Measurements from ENCODE around the gene STX12. TPM values are rescaled to one million over a fixed set of nuclear protein-coding genes. Genes with fewer than 3 reads are reported as not detected.
"Not testable (repeated sequence)": the region's sequence is repeated elsewhere in the genome, so short reads cannot be mapped to it uniquely, and the experiment has no call there.

Gene STX12
- total RNA-seq, 1 donor from 2014 or later, result 78.8 TPM

DNA sequence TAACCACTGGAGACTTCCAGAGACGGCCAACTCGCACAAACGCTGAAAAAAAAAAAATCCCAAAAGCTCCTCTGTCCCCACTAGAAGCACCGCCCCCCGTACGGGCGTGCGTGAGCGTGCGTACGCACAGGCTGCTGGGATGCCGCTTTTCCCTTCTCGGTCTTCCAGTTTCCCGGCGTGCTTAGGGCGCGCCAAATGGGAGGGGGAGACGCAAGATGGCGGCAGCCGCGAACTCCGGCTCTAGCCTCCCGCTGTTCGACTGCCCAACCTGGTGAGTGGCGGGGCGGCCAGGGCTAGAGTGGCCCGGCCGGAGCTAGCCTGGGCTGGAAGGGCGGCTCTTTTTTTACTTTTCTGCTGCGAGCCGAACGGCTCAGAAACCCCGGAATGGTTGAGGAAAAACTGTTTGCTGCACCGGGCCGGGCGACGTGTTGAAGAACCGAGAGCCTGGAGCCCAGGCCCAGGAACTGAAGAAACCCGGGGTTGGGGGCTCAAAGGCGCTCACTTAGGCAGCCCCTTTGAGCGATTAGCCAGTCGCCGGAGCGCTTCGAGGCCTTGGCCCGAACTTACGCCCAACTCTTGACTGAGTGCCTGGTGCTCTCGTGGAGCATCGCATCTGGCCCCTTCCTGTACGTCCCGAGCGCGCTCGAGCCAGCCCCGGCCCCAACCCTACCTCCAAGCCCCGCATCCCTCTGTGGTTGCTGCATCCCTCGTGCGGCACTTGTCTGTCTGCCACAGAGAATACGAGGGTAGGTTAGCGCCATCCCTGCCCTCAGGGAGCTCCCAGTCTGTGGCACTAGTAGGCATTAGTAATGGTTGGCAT lies 57.8 kb downstream of the STX12 start, which contains the start of gene PPP1R8:
Gene PPP1R8 (plus strand): TSS at position 162 of the 820 bp plus-strand sequence. CDS start 54 bp downstream, at position 216.
- peak; percentile 95 for DNase-seq (ENCODE audit: low spot score)

DNA sequence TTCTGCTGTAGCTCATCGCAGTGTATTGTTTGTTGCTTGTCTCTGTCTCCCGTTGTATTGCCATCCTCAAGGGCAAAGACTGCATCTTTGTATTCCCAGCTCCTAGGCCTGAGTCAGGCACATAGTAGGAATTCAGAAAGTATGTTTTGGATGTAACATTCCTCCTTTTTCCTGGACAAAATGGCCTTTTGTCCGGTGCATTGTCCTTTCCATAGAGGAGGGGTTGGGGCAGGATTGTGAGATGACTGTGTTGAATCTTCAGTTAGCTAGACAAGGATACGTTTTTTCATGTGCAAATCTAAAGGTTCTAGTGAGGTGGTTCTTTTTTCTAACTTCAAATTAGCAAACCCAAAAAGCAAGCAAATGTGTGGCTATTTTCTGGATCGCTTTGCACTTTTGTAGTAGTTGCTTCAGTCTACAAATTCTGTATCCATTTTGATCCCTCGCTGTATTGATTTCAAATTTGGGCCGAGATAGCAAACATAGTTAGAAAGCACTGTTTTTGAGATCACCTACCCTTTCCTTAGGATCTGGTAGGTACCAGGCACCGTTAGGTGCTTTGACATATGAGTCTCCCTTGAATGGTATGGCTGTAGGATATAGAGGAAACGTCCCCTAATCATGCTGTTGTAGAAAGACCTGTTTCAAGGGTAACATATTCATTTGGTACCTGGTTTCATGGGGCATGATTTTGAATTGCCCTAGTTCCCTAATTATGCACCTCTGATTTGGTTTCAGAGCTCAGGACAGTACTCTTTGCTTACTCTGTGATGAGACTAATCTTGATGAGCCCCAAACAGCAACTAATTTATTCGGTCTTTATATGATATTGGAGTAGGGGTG lies 58.8 kb downstream of the STX12 start:
- no peak for DNase-seq (ENCODE audit: low spot score)

DNA sequence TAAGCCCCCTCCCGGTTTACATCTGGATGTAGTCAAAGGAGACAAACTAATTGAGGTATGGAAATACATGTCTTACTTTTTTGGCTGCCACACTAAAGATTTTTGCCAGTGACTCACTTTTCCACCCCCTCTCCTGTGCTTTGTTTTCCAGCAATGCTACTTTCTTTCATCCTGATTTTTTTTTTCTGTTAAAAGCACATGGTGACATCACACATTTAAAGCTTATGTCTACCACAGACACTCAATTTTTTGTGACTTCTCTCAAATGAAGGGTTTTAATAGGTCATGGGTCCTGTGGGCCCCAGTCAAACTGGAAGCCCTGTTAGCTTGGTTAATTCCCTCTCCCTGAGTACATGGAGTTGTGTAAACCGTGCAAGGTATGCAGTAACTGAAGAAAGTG lies 59.7 kb downstream of the STX12 start:
- no peak for DNase-seq (ENCODE audit: low spot score)

DNA sequence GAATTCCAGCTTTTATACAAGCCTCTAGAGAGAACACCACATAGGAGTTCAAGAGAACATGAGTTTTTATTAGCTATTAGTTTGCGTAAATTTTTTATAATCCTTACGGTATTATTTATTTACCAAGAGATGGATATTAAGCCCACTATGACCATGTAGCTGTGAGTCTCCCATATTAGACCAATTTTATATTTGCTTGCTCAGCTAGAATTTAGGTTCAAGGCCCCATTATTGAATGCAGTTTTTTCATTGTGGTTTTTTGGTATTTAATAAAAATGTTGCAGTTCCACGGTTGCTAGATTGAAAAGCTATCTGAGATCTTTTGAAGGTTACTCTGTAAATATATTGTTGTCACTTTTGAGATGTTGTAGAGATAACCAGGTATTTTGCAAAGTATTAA lies 60.5 kb downstream of the STX12 start:
- no peak for DNase-seq (ENCODE audit: low spot score)

DNA sequence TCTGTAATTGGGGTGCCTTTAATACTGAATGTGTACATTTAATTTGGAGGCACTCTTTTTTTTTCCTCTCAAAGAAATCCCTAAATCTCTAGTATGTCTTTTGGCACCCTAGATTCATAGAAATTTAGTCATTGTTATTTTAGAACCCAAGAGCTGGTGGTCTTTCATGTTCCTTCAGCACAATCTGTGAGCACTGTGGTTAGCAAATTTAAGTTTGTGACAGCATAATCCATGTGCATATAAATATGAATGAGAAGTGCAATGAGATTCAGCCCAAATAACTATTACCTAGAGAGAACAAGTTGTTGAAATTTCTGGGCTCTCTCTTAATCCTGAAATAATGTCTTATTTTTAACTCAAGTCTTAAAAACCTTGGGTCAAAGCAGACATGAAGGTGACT lies 62.0 kb downstream of the STX12 start:
- no peak for DNase-seq (ENCODE audit: low spot score)

DNA sequence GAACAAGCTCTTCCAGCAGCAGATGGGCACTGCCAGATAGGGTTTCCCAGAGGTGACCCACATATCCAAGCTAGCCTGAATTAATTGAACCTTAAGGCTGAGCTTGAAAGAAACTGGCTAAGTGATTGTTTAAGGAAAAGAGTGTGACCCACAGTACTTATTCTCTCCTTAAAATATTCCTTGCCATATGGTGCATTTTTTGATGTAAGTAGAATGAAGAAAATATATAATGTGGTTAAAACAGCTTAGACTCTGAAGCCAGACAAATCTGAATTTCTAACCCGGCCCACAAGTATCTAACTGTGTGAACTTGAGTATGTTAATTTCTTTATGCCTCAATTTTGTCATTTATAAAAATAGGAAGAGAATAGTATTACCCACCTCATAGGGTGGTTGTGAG lies 62.5 kb downstream of the STX12 start:
- DNase-seq (ENCODE audit: low spot score), result no peak

DNA sequence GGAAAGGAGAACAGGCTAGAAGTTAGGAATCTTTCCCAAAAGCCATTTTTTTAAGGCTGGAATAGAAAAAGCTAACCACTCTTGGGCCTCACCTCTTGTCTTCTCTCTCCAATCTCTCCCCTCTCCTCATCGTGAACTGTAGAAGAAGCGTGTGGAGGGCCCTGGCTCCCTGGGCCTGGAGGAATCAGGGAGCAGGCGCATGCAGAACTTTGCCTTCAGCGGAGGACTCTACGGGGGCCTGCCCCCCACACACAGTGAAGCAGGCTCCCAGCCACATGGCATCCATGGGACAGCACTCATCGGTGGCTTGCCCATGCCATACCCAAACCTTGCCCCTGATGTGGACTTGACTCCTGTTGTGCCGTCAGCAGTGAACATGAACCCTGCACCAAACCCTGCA lies 76.9 kb downstream of the STX12 start:
- DNase-seq (ENCODE audit: low spot score), result no peak

DNA sequence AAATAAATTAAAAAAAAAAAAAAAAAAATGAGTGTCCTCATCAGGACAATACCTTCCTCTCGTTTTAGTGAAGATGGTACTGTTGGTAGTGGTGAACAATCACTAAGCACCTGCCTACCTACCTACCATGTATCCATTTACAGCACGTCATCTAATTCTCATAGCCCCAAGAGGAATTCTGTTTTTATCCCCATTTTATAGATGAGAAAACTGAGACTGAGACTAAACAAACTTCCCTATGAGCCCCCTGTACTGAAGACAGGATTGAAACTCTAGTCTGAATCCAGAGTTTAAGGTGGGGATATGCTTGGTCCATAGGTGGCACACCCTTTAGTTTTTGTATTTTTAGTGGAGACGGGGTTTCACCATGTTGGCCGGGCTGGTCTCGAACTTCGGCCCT lies 82.1 kb downstream of the STX12 start:
- no peak for DNase-seq (ENCODE audit: low spot score)

DNA sequence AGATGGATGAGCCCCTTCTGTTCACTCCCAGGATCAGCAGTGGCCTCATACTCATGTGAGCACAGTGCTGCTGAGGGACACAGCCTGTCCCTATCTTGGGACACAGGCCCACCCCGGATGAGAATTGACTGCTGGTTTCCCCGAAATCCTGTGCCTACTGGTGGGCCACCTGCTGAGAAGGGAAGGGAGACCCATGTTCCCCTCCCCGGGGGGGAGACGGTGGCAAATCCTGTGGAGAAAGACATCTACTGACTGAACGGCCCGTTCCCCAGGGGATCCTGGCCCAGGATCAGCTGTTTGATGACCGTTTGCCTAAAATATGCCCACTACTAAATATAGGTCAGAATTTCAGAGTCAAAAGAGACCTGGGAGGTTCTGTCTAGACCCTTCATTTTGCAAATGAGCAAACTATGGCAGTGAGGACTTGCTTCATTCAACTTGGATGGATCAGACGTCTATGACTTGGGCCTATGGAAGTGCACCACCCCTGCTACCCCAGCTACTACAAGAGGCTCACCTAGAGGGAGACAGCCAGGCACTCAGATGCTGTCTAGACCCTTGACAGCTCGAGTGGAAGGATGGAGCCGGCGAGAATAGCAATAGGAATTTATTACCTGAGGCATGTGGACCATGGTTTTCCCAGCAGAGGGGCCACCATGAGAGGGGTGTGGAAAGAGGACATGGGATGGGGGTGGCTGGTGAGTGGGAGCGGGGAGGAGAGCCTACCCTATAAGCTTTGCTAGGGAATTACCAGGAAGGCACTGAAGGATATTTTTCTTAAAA lies 83.7 kb downstream of the STX12 start:
- DNase-seq (ENCODE audit: low spot score), result no peak

DNA sequence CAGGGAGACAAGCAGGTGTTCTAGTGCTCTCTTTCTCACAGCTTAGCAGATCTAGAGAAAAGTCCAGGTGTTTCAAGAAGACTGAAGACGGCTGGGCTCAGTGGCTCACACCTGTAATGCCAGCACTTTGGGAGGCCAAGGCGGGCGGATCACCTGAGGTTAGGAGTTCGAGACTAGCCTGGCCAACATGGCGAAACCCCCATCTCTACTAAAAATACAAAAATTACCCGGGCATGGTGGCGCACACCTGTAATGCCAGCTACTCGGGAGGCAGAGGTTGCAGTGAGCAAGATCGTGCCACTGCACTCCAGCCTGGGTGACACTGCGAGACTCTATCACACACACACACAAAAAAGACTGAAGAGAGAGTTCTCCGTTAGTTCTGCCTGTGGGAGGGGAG lies 84.5 kb downstream of the STX12 start:
- DNase-seq (ENCODE audit: low spot score), result not testable (repeated sequence)

DNA sequence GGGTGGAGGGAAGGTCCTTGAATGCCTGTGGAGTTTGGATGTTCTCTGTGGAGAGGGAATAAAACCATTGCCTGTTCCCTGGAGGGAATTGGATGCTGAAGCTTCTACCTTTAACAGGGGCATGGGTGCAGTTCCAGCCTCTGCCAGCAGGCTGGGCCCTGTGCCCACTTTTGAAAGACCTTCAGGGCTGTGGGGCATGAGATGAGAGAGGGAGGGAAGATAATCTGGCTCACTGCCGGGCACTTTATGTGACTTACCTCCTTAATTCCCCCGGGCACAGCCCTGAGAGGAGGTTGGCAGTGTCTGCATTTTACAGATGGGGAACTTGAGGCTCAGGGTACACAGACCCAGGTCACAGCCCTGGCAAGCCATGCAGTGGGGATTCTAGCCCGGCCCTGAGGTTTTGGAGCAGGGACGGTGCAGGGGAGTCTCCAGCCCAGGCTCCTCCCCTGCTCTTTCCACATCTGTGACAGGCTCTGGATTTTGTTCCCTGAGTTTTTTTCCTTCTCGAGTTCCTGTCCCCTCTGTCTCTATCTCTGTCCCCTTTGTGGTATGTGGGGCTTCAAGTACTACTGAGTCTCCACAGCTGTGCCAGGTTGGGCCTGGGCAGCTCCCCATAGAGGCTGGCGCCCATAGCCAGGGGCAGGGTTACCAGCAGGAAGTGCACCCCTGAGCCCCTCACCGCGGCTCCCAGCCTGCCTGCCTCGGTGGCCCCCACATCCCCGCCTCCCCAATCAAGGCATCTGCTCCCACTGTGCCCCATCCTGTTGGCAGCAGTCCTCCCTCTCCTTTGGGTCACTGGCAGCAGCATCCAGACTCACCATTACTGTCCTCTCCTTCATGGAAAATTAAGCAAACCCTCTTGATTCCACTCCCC lies 85.3 kb downstream of the STX12 start:
- peak; percentile 86 for DNase-seq (ENCODE audit: low spot score)

DNA sequence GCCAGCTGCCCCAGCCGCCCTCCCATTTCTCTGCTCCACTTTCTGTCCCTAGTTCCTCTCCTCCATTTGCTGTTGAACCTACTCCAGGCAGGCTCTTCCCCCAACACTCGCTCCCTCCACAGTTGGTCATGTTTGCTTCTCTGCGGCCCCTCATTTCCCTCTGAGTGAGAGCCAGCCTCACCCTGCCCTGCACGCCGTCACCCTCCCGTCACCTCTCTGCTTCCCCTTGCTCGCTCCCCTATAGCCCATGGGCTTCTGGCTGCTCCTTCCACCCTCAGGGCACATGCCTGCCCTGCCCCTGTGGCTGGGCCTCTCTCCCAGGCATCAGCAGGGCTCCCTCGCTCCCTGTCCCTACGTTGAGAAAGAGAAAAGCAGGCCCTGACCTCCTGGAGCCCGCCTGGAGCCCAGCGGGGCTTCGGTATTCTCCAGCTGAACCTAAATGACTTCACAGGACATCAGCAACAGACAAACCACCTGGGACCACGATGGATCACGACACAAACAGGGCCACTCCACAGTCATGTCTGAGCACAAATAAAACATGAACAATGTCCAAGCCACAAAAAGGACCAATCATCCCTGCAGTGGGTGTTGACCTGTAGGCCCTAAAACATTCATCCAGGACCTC lies 86.0 kb downstream of the STX12 start:
- no peak for DNase-seq (ENCODE audit: low spot score)

DNA sequence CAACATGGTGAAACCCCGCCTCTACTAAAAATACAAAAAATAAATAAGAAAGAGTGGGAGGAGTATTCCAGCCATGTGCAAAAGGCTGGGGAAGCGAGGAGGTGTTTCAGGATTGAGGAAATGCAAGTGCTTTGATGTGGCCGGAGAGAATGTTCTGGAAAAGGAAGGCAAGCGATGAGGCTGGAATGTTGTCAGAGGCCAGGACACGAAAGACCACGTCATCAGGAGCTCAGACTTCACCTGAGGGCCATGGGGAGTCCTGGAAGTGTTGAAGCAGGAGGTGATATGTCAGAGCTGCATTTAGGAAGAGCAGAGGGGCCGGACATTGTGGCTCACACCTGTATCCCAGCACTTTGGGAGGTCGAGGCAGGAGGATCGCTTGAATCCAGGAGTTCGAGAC lies 88.4 kb downstream of the STX12 start:
- no peak for DNase-seq (ENCODE audit: low spot score)

DNA sequence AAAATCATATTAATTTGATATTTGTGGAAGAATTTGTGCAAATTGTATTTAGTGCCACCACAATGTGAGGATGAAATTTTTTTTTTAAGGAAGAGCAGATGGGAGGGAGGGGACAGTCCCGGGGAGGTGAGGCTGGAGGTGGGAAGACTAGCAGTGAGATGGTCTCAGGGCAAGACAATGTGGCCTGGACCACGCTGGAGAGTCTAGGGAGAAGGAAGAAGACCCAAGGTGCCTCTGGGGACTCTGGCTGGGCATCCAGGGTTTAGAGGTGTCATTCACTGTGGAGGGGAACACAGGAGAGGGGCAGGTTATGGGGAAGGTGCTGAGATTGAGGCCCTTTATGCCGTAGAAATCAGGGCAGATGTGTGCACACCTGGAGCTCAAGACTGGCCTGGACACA lies 89.0 kb downstream of the STX12 start:
- no peak for DNase-seq (ENCODE audit: low spot score)

DNA sequence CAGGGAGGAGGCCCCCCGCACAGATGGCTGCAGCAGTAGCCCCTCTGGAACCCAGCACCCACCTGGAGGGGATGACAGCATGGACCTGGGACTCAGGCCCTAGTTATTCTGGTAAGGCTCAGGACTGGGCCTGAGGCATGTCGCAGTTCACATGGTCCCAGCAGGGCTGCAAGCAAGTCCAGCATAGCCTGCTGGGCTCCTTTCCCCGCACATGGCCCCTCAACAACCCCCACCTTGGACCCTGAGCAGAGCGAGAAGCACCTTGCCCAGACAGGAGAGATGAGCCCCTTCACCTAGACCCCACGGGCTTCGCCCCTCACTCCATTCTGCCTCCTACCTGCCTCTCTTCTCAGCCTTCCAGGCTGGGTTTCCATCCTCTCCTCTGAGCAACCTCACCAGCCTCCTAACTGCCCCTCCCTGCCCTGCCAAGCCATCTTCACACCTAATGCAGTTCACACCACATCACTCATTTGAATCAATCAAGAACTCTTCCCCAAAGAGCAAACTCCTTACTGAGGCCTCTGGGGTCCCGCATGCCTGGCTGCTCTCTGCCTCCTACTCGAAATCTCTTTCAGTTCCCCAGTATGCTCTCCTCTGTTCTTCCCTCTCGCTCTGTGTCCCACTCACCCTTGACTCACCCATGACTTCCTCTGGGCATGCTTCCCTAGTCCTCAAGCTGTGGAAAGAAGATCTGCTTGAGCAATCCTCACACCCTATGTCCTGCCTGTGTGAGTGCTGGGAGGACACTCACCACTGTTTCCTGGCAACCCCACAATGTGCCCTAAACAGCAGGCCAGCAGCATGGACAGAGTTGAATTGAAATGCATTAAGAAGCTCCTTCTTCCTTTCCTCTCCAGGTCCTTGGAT lies 89.9 kb downstream of the STX12 start:
- DNase-seq (ENCODE audit: low spot score), result peak; percentile 63

DNA sequence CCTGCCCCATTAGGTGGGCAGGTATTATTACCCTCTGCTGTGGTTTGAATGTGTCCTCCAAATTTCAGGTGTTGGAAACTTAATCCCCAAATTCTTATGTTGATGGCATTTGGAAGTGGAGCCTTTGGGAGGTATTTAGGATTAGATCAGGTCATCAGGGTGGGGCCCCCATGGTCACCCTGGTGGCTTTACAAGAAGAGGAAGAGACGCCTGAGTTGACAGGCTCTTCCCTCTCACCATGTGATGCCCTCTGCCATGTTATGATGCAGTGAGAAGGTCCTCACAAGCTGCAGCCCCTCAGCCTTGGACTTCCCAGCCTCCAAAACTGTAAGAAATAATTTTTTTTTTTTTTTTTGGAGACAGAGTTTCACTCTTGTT lies 90.5 kb downstream of the STX12 start:
- no peak for DNase-seq (ENCODE audit: low spot score)

DNA sequence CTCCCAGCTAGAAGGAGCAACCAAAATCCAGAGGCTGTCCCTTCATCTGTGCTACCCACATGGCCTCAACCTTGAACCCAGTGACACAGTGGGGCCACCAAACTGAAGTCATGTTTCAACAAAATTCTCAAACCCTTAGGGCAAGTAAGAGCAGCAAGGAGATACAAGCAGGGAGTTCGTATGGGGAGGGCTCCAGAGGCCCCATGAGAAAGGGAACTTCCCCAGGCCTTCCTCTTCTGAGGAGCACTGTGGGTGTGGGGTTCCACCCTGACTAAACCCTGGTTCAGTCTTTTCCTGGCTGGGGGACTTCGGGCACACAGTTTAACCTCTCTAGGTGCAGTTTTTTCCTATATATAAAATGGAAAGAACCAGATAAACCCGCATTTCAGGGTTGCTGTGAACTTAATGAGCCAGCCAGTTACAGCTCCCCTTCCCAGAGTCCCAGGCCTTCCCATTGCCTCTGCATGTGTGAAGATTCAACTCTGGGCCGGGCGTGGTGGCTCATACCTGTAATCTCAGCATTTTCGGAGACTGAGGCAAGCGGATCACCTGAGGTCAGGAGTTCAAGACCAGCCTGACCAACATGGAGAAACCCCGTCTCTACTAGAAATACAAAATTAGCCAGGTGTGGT lies 91.4 kb downstream of the STX12 start:
- no peak for DNase-seq (ENCODE audit: low spot score)

DNA sequence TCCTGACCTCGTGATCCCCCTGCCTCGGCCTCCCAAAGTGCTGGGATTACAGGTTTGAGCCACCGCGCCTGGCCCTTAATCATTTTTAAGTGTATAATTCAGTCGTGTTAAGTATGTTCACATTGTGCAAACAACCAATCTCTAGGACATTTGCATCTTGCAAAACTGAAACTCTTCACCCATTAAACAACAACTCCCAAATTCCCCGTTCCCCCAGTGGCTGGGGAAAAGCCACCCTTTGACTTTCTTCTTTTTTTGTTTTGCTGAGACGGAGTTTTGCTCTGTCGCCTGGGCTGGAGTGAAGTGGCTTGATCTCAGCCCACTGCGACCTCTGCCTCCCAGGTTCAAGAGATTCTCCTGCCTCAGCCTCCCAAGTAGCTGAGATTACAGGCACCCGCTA lies 92.8 kb downstream of the STX12 start:
- no peak for DNase-seq (ENCODE audit: low spot score)

DNA sequence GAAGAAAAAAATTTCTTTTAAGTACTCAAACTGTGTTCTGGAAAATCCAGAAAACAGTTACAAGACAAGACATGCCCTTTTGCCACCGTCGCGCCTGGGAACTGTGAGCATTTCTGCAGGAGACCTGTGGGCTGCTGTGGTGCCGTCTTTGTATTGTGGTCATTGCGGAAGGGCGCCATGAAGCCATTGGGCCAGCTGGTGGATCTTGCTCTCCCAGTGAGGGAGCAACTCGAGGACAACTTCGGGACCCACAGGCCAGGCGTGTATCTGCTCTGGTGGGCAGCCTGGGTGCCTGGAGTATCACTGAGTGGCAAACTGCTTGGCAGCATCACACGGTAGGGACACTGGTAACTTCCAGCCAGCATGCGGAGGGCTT lies 95.5 kb downstream of the STX12 start:
- DNase-seq (ENCODE audit: low spot score), result no peak
